Measurements from ENCODE around the gene MAP7D2.

DNA sequence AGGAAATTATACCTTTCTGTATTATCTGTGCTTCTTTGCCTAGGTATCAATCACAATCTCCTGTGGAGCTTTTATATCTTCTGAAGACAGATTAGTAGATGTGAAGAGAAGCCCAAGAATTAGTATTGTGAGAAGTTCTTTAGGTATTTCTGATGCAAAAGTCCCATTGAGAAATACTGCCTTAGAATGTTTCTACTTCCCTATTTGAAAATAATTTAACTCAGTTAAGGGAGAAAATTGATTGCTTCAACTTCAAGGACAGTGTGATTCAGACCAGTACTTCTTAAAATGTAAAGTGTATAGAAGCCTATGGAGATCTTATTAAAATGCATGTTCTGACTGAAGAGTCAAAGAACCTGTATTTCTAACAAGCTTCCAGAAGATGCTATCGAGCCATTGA lies 16.0 kb upstream of the MAP7D2 start:
- no peak for TF ChIP-seq SP1 (IDR thresholded peaks at IDR 0.05; ENCODE audit: low read depth)
- TF ChIP-seq CTCF (IDR thresholded peaks at IDR 0.05 in 2 of 3, conservative IDR thresholded peaks at IDR 0.05 in 1 of 3; ENCODE audit: borderline replicate concordance in 1 of 3, insufficient read depth in 1 of 3, low read depth in 2 of 3, low read length in 2 of 3): no peak
- TF ChIP-seq POLR2A (IDR thresholded peaks at IDR 0.05; ENCODE audit: borderline replicate concordance, extremely low read depth, insufficient read depth, insufficient read length): no peak
- no peak for TF ChIP-seq ZNF274 (IDR thresholded peaks at IDR 0.05; ENCODE audit: low read depth, low read length)

Data from HCT116 (cell line).